Neural cell (in vitro differentiated cells): ENCODE results near the gene BMP10. TPM values are rescaled to one million over a fixed set of nuclear protein-coding genes. Genes with fewer than 3 reads are reported as not detected.

ENCODE experiments used
- H2AFZ ChIP-seq: fragments of 200-600, 300-800 bp; sonication (generic), shearing (Covaris generic); 2 replicates; pipeline ENCODE4 v1.6.0; 2014; ENCODE audit warnings: low read depth, mild to moderate bottlenecking, antibody characterized with exemption, low read length, moderate library complexity
- H3F3A ChIP-seq: fragments of 200-600 bp; shearing (Covaris generic); 2 replicates; pipeline ENCODE4 v1.6.1; 2016; ENCODE audit warnings: mild to moderate bottlenecking, moderate library complexity, mixed read lengths, antibody characterized with exemption, low read length; ENCODE audit not compliant: insufficient read depth, poor library complexity, severe bottlenecking
- H3K27ac ChIP-seq: fragments of 200-600, 300-800 bp; sonication (generic), shearing (Covaris generic); 2 replicates; pipeline ENCODE4 v1.5.1; 2014; ENCODE audit warnings: mild to moderate bottlenecking, low read length, moderate library complexity
- H3K27me3 ChIP-seq: fragments of 300-800, 200-600 bp; sonication (generic), shearing (Covaris generic); 2 replicates; pipeline ENCODE4 v1.6.0; 2014; ENCODE audit warnings: mild to moderate bottlenecking, low read depth, low read length, moderate library complexity; ENCODE audit not compliant: insufficient read depth
- H3K36me3 ChIP-seq: fragments of 300-800, 200-600 bp; sonication (generic), shearing (Covaris generic); 2 replicates; pipeline ENCODE4 v1.5.1; 2014; ENCODE audit warnings: mild to moderate bottlenecking, antibody characterized with exemption, low read length, moderate library complexity; ENCODE audit not compliant: insufficient read depth
- H3K4me2 ChIP-seq: fragments of 300-800, 200-600 bp; sonication (generic), shearing (Covaris generic); 2 replicates; pipeline ENCODE4 v1.6.0; 2014; ENCODE audit warnings: mild to moderate bottlenecking, low read length
- H3K4me3 ChIP-seq: fragments of 300-800, 200-600 bp; sonication (generic), shearing (Covaris generic); 2 replicates; pipeline ENCODE4 v1.5.1; 2014; ENCODE audit warnings: mild to moderate bottlenecking, low read length, moderate library complexity
- H3K79me2 ChIP-seq: fragments of 200-600 bp; shearing (Covaris generic); replicated peaks from 2 replicates; pipeline ENCODE4 v1.6.0; 2014; ENCODE audit warnings: mild to moderate bottlenecking, low read length, moderate library complexity; ENCODE audit not compliant: insufficient read depth
- H3K9ac ChIP-seq: fragments of 300-800, 200-600 bp; sonication (generic), shearing (Covaris generic); 2 replicates; pipeline ENCODE4 v1.6.1; 2016; ENCODE audit warnings: mild to moderate bottlenecking, low read length, mixed read lengths
- H3K9me2 ChIP-seq: fragments of 200-600 bp; shearing (Covaris generic); 2 replicates; pipeline ENCODE4 v1.6.1; 2016; ENCODE audit warnings: mild to moderate bottlenecking, low read length, mixed read lengths; ENCODE audit not compliant: insufficient read depth
- H3K9me3 ChIP-seq: fragments of 200-600, 300-800 bp; sonication (generic), shearing (Covaris generic); 2 replicates; pipeline ENCODE4 v1.6.1; 2016; ENCODE audit warnings: mild to moderate bottlenecking, mixed run types, low read length, moderate library complexity, mixed read lengths
- H4K20me1 ChIP-seq: fragments of 200-600 bp; shearing (Covaris generic); 2 replicates; pipeline ENCODE4 v1.6.1; 2016; ENCODE audit warnings: mild to moderate bottlenecking, mixed run types; ENCODE audit not compliant: insufficient read depth
- EP300 ChIP-seq: fragments of 450-650 bp; conservative IDR thresholded peaks from 2 replicates; pipeline ENCODE4 v1.6.1; 2014; ENCODE audit warnings: antibody characterized with exemption, mild to moderate bottlenecking, moderate library complexity; ENCODE audit not compliant: poor library complexity, severe bottlenecking
- EZH2 ChIP-seq: fragments of 200-600, 300-800 bp; shearing (Covaris generic), sonication (generic); IDR thresholded peaks from 2 replicates; pipeline ENCODE4 v1.6.1; 2014; ENCODE audit warnings: antibody characterized with exemption, low read length, borderline replicate concordance, mild to moderate bottlenecking; ENCODE audit not compliant: insufficient read depth, poor library complexity, severe bottlenecking
- MXI1 ChIP-seq: fragments of 450-650 bp; conservative IDR thresholded peaks from 2 replicates; pipeline ENCODE4 v1.6.1; 2014; ENCODE audit warnings: antibody characterized with exemption, mild to moderate bottlenecking; ENCODE audit not compliant: poor library complexity, severe bottlenecking
- POLR2AphosphoS5 ChIP-seq: IDR thresholded peaks from 2 replicates; pipeline ENCODE4 v1.6.1; 2012
- RAD21 ChIP-seq: fragments of 450-650 bp; conservative IDR thresholded peaks from 2 replicates; pipeline ENCODE4 v1.6.1; 2014; ENCODE audit warnings: antibody characterized with exemption, mild to moderate bottlenecking, moderate library complexity
- SMC3 ChIP-seq: fragments of 450-650 bp; conservative IDR thresholded peaks from 2 replicates; pipeline ENCODE4 v1.6.1; 2014; ENCODE audit warnings: antibody characterized with exemption, mild to moderate bottlenecking, moderate library complexity; ENCODE audit not compliant: poor library complexity
- TAF1 ChIP-seq: IDR thresholded peaks from 2 replicates; pipeline ENCODE4 v1.6.1; 2012; ENCODE audit warnings: low read depth
- polyA plus RNA-seq: library from polyadenylated mRNA; depleted of rRNA; stranded (reverse); fragments of >200 nt; gene quantifications from 2 replicates; pipeline ENCODE4 v1.2.3, GENCODE V29; 2014
- TF ChIP-seq, protein P1 (sequence below): IDR thresholded peaks from 2 replicates; pipeline ENCODE4 v1.6.1; 2012; ENCODE audit warnings: borderline replicate concordance
- TF ChIP-seq, protein P2 (sequence below): fragments of 450-650 bp; IDR thresholded peaks from 2 replicates; pipeline ENCODE4 v1.5.1; 2014; ENCODE audit warnings: antibody characterized with exemption, mild to moderate bottlenecking, moderate library complexity; ENCODE audit not compliant: poor library complexity, severe bottlenecking

BMP10 gene
- polyA plus RNA-seq, 1 donor from 2014 or later = not detected

DNA sequence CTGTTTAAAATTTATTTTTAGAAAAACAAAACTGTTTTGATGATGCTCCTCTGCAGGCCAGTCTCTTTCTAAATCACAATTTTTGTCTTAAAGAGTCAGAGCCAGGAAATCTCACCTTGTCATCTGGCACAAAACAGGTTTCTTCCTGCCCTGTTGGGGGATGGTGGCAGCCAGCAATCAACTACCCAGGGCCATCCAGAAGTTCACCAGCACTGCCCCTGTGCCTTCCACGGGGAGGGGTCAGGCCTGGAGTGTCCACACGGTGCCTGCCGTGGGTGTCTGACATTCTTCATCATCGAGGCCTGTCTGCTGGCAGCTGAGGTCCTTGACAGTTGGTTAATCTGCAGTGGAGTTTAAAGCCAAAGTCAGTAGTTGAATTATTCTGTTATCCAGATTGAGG, 40.0 kb upstream of the BMP10 start:
- H3K36me3 ChIP-seq = no peaks in the 10 kb centered on the region
- no peak overlapping the region for H3K9ac ChIP-seq
- H3K27me3 ChIP-seq = no peaks in the 10 kb centered on the region
- no peak overlapping the region for H3K27ac ChIP-seq
- H3K79me2 ChIP-seq = no peaks in the 10 kb centered on the region
- H3K4me2 ChIP-seq = no peak overlapping the region
- H3F3A ChIP-seq = no peaks in the 10 kb centered on the region
- no peak overlapping the region for H2AFZ ChIP-seq
- H3K9me3 ChIP-seq = no peaks in the 10 kb centered on the region
- no peaks in the 10 kb centered on the region for H4K20me1 ChIP-seq
- no peak overlapping the region for H3K4me3 ChIP-seq
- TF ChIP-seq EP300 = no peak
- TF ChIP-seq POLR2AphosphoS5 = no peak
- no peak for TF ChIP-seq SMC3
- no peak for TF ChIP-seq RAD21
- no peak for TF ChIP-seq TAF1
- no peak for TF ChIP-seq MXI1
- TF ChIP-seq EZH2 = no peak
- TF ChIP-seq, protein P1, sequence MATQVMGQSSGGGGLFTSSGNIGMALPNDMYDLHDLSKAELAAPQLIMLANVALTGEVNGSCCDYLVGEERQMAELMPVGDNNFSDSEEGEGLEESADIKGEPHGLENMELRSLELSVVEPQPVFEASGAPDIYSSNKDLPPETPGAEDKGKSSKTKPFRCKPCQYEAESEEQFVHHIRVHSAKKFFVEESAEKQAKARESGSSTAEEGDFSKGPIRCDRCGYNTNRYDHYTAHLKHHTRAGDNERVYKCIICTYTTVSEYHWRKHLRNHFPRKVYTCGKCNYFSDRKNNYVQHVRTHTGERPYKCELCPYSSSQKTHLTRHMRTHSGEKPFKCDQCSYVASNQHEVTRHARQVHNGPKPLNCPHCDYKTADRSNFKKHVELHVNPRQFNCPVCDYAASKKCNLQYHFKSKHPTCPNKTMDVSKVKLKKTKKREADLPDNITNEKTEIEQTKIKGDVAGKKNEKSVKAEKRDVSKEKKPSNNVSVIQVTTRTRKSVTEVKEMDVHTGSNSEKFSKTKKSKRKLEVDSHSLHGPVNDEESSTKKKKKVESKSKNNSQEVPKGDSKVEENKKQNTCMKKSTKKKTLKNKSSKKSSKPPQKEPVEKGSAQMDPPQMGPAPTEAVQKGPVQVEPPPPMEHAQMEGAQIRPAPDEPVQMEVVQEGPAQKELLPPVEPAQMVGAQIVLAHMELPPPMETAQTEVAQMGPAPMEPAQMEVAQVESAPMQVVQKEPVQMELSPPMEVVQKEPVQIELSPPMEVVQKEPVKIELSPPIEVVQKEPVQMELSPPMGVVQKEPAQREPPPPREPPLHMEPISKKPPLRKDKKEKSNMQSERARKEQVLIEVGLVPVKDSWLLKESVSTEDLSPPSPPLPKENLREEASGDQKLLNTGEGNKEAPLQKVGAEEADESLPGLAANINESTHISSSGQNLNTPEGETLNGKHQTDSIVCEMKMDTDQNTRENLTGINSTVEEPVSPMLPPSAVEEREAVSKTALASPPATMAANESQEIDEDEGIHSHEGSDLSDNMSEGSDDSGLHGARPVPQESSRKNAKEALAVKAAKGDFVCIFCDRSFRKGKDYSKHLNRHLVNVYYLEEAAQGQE = no peak
- TF ChIP-seq, protein P2, sequence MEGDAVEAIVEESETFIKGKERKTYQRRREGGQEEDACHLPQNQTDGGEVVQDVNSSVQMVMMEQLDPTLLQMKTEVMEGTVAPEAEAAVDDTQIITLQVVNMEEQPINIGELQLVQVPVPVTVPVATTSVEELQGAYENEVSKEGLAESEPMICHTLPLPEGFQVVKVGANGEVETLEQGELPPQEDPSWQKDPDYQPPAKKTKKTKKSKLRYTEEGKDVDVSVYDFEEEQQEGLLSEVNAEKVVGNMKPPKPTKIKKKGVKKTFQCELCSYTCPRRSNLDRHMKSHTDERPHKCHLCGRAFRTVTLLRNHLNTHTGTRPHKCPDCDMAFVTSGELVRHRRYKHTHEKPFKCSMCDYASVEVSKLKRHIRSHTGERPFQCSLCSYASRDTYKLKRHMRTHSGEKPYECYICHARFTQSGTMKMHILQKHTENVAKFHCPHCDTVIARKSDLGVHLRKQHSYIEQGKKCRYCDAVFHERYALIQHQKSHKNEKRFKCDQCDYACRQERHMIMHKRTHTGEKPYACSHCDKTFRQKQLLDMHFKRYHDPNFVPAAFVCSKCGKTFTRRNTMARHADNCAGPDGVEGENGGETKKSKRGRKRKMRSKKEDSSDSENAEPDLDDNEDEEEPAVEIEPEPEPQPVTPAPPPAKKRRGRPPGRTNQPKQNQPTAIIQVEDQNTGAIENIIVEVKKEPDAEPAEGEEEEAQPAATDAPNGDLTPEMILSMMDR = no peak
- H3K9me2 ChIP-seq = no peaks in the 10 kb centered on the region

DNA sequence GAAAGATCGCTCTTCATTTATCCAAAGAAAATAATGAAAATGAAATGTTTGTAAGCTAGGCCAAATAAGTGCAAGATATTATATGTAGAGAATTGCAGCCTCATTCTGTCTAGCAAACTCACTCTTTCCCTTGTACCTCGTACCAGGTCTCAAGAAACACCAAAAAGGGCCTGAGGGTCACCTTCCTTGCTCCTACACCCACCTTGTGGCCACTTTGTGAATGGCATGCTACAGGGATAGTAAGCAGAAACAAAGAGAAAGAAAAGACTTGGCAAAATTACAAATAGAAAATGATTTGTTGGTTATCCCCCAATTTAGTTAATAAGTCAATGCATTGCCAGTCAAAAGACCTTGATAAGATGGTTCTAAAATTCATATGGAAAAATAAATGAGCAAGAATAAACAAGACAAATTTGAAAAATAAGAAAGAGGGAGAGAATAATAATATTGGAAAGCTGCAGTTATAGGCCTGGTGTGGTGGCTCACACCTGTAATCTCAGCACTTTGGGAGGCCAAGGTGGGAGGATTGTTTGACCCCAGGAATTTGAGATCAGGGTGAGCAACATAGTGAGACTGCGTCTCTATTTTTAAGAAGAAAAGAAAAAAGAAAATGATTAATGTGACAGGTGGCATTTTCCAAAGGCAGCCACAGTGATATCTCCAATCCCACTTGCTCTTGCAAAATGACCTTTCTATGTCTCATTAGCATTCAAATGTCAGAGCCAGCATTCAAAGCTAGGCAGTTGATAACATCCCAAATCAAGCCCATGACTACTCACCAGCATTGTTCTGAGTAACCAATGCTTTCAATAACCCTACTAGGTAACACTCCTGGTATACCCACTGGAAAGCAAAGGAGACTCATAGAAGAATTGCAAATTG, 38.8 kb upstream of the BMP10 start:
- Histone ChIP-seq H2AFZ (no peak overlapping the region), H3K9me2 (no peaks in the 10 kb centered on the region), H3K4me2 (no peak overlapping the region), H4K20me1 (no peaks in the 10 kb centered on the region), H3K27ac (no peak overlapping the region), H3F3A (no peaks in the 10 kb centered on the region), H3K79me2 (no peaks in the 10 kb centered on the region), H3K9me3 (no peaks in the 10 kb centered on the region), H3K9ac (no peak overlapping the region), H3K36me3 (no peaks in the 10 kb centered on the region), H3K27me3 (no peaks in the 10 kb centered on the region), H3K4me3 (no peak overlapping the region)
- TF ChIP-seq RAD21 (peak; percentile 66), SMC3 (peak; percentile 72), TAF1 (no peak)
- TF ChIP-seq, protein P2 = peak; percentile 63
